Activated T-helper 2 cell treated with anti-CD3 and anti-CD28 coated beads, Interferon-gamma antibody, Interleukin-2, Interleukin-4, amounts not matched to agents 10 μg/mL and 5 μg/mL and 100 μg/mL, durations not matched to agents 14 hours and 24 hours and 36 hours (primary cell): Measurements from ENCODE around the gene SLC31A2. TPM values are rescaled to one million over a fixed set of nuclear protein-coding genes. Genes with fewer than 3 reads are reported as not detected.

ENCODE experiments used
- total RNA-seq: library from RNA; stranded (reverse); gene quantifications from 2 replicates; pipeline ENCODE4 v1.2.3, GENCODE V29; 2022

SLC31A2 gene
- total RNA-seq, 1 donor from 2014 or later: 4.7 TPM

Other genes starting within 250 kb of the SLC31A2 start
- gene ZNF883, start 138.8 kb upstream of the SLC31A2 start, total RNA-seq: 0.16 TPM in 1 of 2 replicates, not detected in the other
- 0.21 and 0.30 TPM in 2 replicates for gene ZFP37, start 94.3 kb upstream of the SLC31A2 start, total RNA-seq
- 39.6 and 40.4 TPM in 2 replicates for gene FKBP15, start 70.3 kb downstream of the SLC31A2 start, total RNA-seq
- gene SLC31A1, start 70.5 kb downstream of the SLC31A2 start, total RNA-seq: 18.0 and 20.0 TPM in 2 replicates
- gene CDC26, start 124.6 kb downstream of the SLC31A2 start, total RNA-seq: 50.2 and 51.2 TPM in 2 replicates
- 57.3 and 61.0 TPM in 2 replicates for gene PRPF4, start 124.7 kb downstream of the SLC31A2 start, total RNA-seq
- gene RNF183, start 152.4 kb downstream of the SLC31A2 start, total RNA-seq: 0.30 TPM in 1 of 2 replicates, not detected in the other
- 1.9 and 2.1 TPM in 2 replicates for gene WDR31, start 189.3 kb downstream of the SLC31A2 start, total RNA-seq
- gene BSPRY, start 198.5 kb downstream of the SLC31A2 start, total RNA-seq: 11.1 and 12.5 TPM in 2 replicates
- gene HDHD3, start 226.0 kb downstream of the SLC31A2 start, total RNA-seq: 18.7 and 18.8 TPM in 2 replicates